Stimulated activated CD4-positive, alpha-beta T cell treated with anti-CD3 and anti-CD28 coated beads, Interleukin-1b, Interleukin-23, amount 100 ng/mL, for 4 hours (primary cell): ENCODE results near the gene RPL3.

Source experiments
- DNase-seq, 2 donors: peaks; one replicate each; pipeline ENCODE4 v3.0.0-alpha.2; 2020; ENCODE audit warnings: low read depth in 2 of 2

RPL3 gene

GRCh38 chr22:39283322-39284141 lies 35.9 kb downstream of the RPL3 start:
- no peak for DNase-seq

GRCh38 chr22:39282645-39283321 lies 36.6 kb downstream of the RPL3 start:
- DNase-seq = no peak

- DNase-seq = no peak
Measured at GRCh38 chr22:39281126-39281525, 38.3 kb downstream of the RPL3 start.

GRCh38 chr22:39280250-39280649 lies 39.2 kb downstream of the RPL3 start:
- DNase-seq = no peak

- DNase-seq = no peak
Measured at GRCh38 chr22:39279170-39279850, 40.1 kb downstream of the RPL3 start.

GRCh38 chr22:39278040-39278439 lies 41.4 kb downstream of the RPL3 start:
- DNase-seq = no peak

GRCh38 chr22:39277142-39277607 lies 42.2 kb downstream of the RPL3 start:
- no peak for DNase-seq

GRCh38 chr22:39276440-39277141 lies 42.8 kb downstream of the RPL3 start:
- no peak for DNase-seq

GRCh38 chr22:39275814-39276439 lies 43.5 kb downstream of the RPL3 start:
- DNase-seq = no peak

- DNase-seq = no peak
Measured at GRCh38 chr22:39273950-39274887, 45.2 kb downstream of the RPL3 start.

GRCh38 chr22:39270792-39271191 lies 48.6 kb downstream of the RPL3 start:
- no peak for DNase-seq

- no peak for DNase-seq
Measured at GRCh38 chr22:39270280-39270679, 49.1 kb downstream of the RPL3 start.

GRCh38 chr22:39269095-39269790 lies 50.2 kb downstream of the RPL3 start:
- no peak for DNase-seq

- no peak for DNase-seq
Measured at GRCh38 chr22:39268645-39269044, 50.8 kb downstream of the RPL3 start.

GRCh38 chr22:39267974-39268373 lies 51.4 kb downstream of the RPL3 start:
- no peak for DNase-seq

GRCh38 chr22:39266398-39267030 lies 52.9 kb downstream of the RPL3 start:
- DNase-seq = no peak

GRCh38 chr22:39265143-39265886 lies 54.1 kb downstream of the RPL3 start:
- DNase-seq = no peak

- DNase-seq = no peak
Measured at GRCh38 chr22:39264349-39265038, 54.9 kb downstream of the RPL3 start.
